Endodermal cell (in vitro differentiated cells): ENCODE results near the gene UBE3C. TPM values are rescaled to one million over a fixed set of nuclear protein-coding genes. Genes with fewer than 3 reads are reported as not detected.
A peak's percentile ranks its signal among the peaks of the same experiment; 100 is the strongest.

Experiments used
- DNase-seq: peaks from one replicate; pipeline ENCODE4 v3.0.0-alpha.2; 2017
- H3K27ac ChIP-seq: 2 replicates; pipeline ENCODE4 v1.5.1; 2013; ENCODE audit warnings: mild to moderate bottlenecking, low read depth, low read length, moderate library complexity
- H3K27me3 ChIP-seq: 2 replicates; pipeline ENCODE4 v1.6.1; 2013; ENCODE audit warnings: mild to moderate bottlenecking, low read length, moderate library complexity; ENCODE audit not compliant: insufficient read depth, control insufficient read depth, poor library complexity, severe bottlenecking
- H3K36me3 ChIP-seq: 2 replicates; pipeline ENCODE4 v1.7.0; 2013; ENCODE audit warnings: mild to moderate bottlenecking, low read length, moderate library complexity; ENCODE audit not compliant: control insufficient read depth, insufficient read depth
- H3K4me1 ChIP-seq: one replicate; pipeline ENCODE4 v1.7.0; 2013; ENCODE audit warnings: low read length; ENCODE audit not compliant: control insufficient read depth, insufficient read depth
- H3K4me3 ChIP-seq: 2 replicates; pipeline ENCODE4 v1.5.1; 2013; ENCODE audit warnings: mild to moderate bottlenecking, low read length, moderate library complexity
- H3K9ac ChIP-seq: 2 replicates; pipeline ENCODE4 v1.6.1; 2013; ENCODE audit warnings: mild to moderate bottlenecking, low read length, moderate library complexity; ENCODE audit not compliant: poor library complexity, severe bottlenecking; ENCODE audit errors: extremely low read depth
- H3K9me3 ChIP-seq: 2 replicates; pipeline ENCODE4 v1.6.1; 2013; ENCODE audit warnings: mild to moderate bottlenecking, low read length, moderate library complexity; ENCODE audit not compliant: control insufficient read depth
- H3K27ac Mint-ChIP-seq: 2 replicates; pipeline ENCODE4 v1.8.0; 2020; ENCODE audit warnings: mixed read lengths
- H3K27me3 Mint-ChIP-seq: 2 replicates; pipeline ENCODE4 v1.8.0; 2021; ENCODE audit warnings: mild to moderate bottlenecking, mixed read lengths; ENCODE audit not compliant: insufficient read depth
- H3K36me3 Mint-ChIP-seq: 2 replicates; pipeline ENCODE4 v1.8.0; 2020; ENCODE audit warnings: low read depth, mixed read lengths
- H3K4me1 Mint-ChIP-seq: 2 replicates; pipeline ENCODE4 v1.8.0; 2020; ENCODE audit warnings: mixed read lengths
- H3K4me3 Mint-ChIP-seq: 2 replicates; pipeline ENCODE4 v1.8.0; 2020; ENCODE audit warnings: mild to moderate bottlenecking, moderate library complexity, mixed read lengths
- H3K9me3 Mint-ChIP-seq: 2 replicates; pipeline ENCODE4 v1.8.0; 2020; ENCODE audit warnings: mild to moderate bottlenecking, mixed read lengths
- CTCF ChIP-seq: fragments of 200-600 bp; sonication (generic); conservative IDR thresholded peaks from 2 replicates; pipeline ENCODE4 v1.5.0; 2021; ENCODE audit warnings: antibody characterized with exemption, mild to moderate bottlenecking
- WGBS, 2 experiments: methylation state at CpG; one replicate each; pipeline versions ENCODE4 v1.1.5 to v1.1.7; 2013; ENCODE audit warnings: missing lambda C conversion rate in 2 of 2, mixed read lengths in 1 of 2; ENCODE audit not compliant: insufficient coverage in 1 of 2, insufficient read length in 1 of 2; 5-methylcytosine and 5-hydroxymethylcytosine counted together
- total RNA-seq, 2 donors: library from RNA; stranded (reverse); fragmentation: NEBNext Ultra II Directional in 1 of 2; extraction: Animal tissue kit (Norgen Biotek cat#: 25700) in 1 of 2; gene quantifications; 2 replicates in 1 of 2; 3 replicates in 1 of 2; pipeline ENCODE4 v1.2.1, GENCODE V29; 2021

Gene UBE3C
- total RNA-seq, 2 donors from 2014 or later = 53.4 to 55.9 TPM

DNA sequence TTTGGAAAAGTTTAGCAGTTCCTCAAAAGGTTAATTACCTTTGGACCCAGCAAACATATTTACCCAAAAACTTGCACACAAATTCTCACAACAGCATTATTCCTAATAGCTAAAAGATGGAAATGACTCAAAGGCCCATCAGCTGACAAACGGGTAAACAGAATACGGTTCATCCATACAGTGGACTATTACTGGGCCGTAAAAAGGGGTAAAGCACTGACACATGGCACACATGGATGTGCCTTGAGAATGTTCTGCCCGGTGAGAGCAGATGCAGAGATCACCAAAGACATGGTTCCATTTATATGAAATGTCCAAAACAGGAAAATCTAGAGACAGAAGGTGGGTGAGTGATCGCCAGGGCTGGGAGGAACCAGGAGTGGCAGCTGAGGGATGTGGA is 102.9 kb downstream of the UBE3C start:
- no peaks in the 10 kb centered on the region for H3K4me1 Mint-ChIP-seq
- H3K27me3 ChIP-seq = no peaks in the 10 kb centered on the region
- no peak overlapping the region for H3K4me3 ChIP-seq
- no peaks in the 10 kb centered on the region for H3K27me3 Mint-ChIP-seq
- H3K36me3 ChIP-seq = peaks cover 41% of the 10 kb centered on the region
- no peaks in the 10 kb centered on the region for H3K9me3 Mint-ChIP-seq
- 90 to 97% methylated on average over 5 of the region's 5 CpGs for WGBS, 2 experiments
- no peak for DNase-seq
- H3K27ac Mint-ChIP-seq = no peak overlapping the region
- no peak overlapping the region for H3K4me3 Mint-ChIP-seq
- H3K9me3 ChIP-seq = no peaks in the 10 kb centered on the region
- H3K36me3 Mint-ChIP-seq = peaks cover 44% of the 10 kb centered on the region
- H3K4me1 ChIP-seq = no peaks in the 10 kb centered on the region
- no peak overlapping the region for H3K9ac ChIP-seq
- TF ChIP-seq CTCF = no peak
- no peak overlapping the region for H3K27ac ChIP-seq

- Mint-ChIP-seq H3K4me3 (no peak overlapping the region), H3K27me3 (no peaks in the 10 kb centered on the region), H3K36me3 (peaks cover 41% of the 10 kb centered on the region), H3K27ac (no peak overlapping the region), H3K4me1 (no peaks in the 10 kb centered on the region), H3K9me3 (no peaks in the 10 kb centered on the region)
- Histone ChIP-seq H3K4me3 (no peak overlapping the region), H3K27me3 (no peaks in the 10 kb centered on the region), H3K4me1 (no peaks in the 10 kb centered on the region), H3K9ac (no peak overlapping the region), H3K36me3 (peaks cover 36% of the 10 kb centered on the region), H3K27ac (no peak overlapping the region), H3K9me3 (no peaks in the 10 kb centered on the region)
- TF ChIP-seq CTCF = no peak
- no peak for DNase-seq
- 92 to 98% methylated on average over 5 to 6 of the region's 6 CpGs for WGBS, 2 experiments
These were observed 106.0 kb downstream of the UBE3C start for GRCh38 chr7:157244516-157245294.

DNA sequence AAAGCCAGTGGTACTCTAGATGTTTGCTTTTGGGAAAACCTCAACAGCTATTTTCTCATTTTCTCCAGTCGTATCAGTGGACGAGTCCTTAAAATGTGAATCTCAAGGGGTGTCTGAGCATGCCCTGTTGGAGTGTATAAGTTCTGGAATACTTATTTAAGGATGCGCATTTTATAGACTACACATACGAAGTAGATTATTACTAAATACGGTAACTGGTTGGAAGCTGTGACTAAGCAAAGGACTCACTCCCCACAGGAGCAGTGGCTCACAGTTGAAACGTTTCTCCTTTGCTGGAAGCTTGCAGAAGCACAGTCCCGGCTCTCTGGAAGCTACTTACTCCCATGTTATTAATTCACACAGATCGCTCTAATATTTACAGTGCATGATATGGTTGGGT is 107.3 kb downstream of the UBE3C start:
- Histone ChIP-seq H3K9me3 (no peaks in the 10 kb centered on the region), H3K9ac (no peak overlapping the region), H3K4me1 (no peaks in the 10 kb centered on the region), H3K27ac (no peak overlapping the region), H3K4me3 (no peak overlapping the region), H3K36me3 (peaks cover 36% of the 10 kb centered on the region), H3K27me3 (no peaks in the 10 kb centered on the region)
- DNase-seq = no peak
- H3K4me1 Mint-ChIP-seq = peaks cover 2% of the 10 kb centered on the region
- H3K4me3 Mint-ChIP-seq = no peak overlapping the region
- WGBS, 2 experiments = 95 to 97% methylated on average over 5 to 8 of the region's 8 CpGs
- no peaks in the 10 kb centered on the region for H3K27me3 Mint-ChIP-seq
- no peak for TF ChIP-seq CTCF
- no peaks in the 10 kb centered on the region for H3K9me3 Mint-ChIP-seq
- H3K36me3 Mint-ChIP-seq = peaks cover 42% of the 10 kb centered on the region
- peak overlapping the region; percentile 62 for H3K27ac Mint-ChIP-seq
